ENCODE measurements around the gene PLCH1.

DNA sequence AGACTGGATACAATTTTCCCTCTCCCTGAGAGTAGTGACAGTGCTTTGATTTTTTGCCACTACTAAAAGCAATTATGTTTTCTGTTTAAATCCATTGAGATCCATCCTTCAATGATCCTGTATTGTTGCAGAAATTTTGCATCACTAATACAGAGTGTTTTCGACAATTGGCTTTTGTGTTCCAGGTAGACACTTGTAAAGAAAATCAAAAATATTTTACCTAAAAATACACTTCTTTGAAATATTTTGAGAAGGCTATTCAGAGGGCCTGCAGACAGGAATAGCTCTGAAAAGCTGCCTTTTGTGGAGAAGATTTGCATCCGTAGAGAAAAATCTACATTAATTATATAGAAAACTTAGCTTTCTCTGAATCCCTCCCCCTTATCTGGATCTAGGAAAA, 384.6 kb downstream of the PLCH1 start:
- TF ChIP-seq CTCF (IDR thresholded peaks at IDR 0.05) (no peak), POLR2A (IDR thresholded peaks at IDR 0.05) (no peak)
